Measurements from ENCODE around the gene AASDH. TPM values are rescaled to one million over a fixed set of nuclear protein-coding genes. Genes with fewer than 3 reads are reported as not detected.

The AASDH gene
- total RNA-seq, 1 donor from 2014 or later, result 11.0 TPM

- no peak for DNase-seq (ENCODE audit: low read depth)
- TF ChIP-seq, protein P1, sequence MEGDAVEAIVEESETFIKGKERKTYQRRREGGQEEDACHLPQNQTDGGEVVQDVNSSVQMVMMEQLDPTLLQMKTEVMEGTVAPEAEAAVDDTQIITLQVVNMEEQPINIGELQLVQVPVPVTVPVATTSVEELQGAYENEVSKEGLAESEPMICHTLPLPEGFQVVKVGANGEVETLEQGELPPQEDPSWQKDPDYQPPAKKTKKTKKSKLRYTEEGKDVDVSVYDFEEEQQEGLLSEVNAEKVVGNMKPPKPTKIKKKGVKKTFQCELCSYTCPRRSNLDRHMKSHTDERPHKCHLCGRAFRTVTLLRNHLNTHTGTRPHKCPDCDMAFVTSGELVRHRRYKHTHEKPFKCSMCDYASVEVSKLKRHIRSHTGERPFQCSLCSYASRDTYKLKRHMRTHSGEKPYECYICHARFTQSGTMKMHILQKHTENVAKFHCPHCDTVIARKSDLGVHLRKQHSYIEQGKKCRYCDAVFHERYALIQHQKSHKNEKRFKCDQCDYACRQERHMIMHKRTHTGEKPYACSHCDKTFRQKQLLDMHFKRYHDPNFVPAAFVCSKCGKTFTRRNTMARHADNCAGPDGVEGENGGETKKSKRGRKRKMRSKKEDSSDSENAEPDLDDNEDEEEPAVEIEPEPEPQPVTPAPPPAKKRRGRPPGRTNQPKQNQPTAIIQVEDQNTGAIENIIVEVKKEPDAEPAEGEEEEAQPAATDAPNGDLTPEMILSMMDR (conservative IDR thresholded peaks at IDR 0.05; ENCODE audit: low read depth, low read length), result no peak
- H3K4me3 ChIP-seq (ENCODE audit: low read depth, low read length), result no peak overlapping the region
These were observed 97.4 kb downstream of the AASDH start for GRCh38 chr4:56289934-56290333.

DNA sequence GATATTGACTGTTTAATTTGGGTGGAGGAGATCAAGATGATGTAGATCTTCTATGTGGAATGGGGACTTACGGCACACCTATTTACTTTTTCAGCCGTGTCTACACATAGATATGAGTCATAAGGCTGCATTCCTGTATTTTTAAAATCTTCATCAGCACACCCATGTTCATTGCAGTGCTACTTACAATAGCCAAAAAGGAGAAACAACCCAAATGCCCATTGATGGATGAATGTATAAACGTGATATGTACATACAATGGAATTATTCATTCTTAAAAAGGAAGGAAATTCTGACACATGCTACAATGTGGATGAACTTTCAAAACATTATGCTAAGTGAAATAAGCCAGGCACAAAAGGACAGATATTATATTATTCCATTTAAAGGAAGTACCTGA is 98.6 kb downstream of the AASDH start:
- TF ChIP-seq, protein P1 (conservative IDR thresholded peaks at IDR 0.05; ENCODE audit: low read depth, low read length), result no peak
- no peak overlapping the region for H3K4me3 ChIP-seq (ENCODE audit: low read depth, low read length)
- DNase-seq (ENCODE audit: low read depth), result no peak

Other genes starting within 250 kb of the AASDH start
- 19.4 and 29.9 TPM in 2 replicates for gene PPAT, start 48.1 kb upstream of the AASDH start, total RNA-seq
- gene PAICS, start 48.8 kb upstream of the AASDH start, total RNA-seq, result 106 and 159 TPM in 2 replicates
- 66.5 and 92.2 TPM in 2 replicates for gene SRP72, start 80.1 kb upstream of the AASDH start, total RNA-seq
- 0.17 and 1.5 TPM in 2 replicates for gene ARL9, start 118.3 kb upstream of the AASDH start, total RNA-seq